Measurements from ENCODE around the gene SSH2.
"Not testable (repeated sequence)": the region's sequence is repeated elsewhere in the genome, so short reads cannot be mapped to it uniquely, and the experiment has no call there.

SSH2 gene

DNA sequence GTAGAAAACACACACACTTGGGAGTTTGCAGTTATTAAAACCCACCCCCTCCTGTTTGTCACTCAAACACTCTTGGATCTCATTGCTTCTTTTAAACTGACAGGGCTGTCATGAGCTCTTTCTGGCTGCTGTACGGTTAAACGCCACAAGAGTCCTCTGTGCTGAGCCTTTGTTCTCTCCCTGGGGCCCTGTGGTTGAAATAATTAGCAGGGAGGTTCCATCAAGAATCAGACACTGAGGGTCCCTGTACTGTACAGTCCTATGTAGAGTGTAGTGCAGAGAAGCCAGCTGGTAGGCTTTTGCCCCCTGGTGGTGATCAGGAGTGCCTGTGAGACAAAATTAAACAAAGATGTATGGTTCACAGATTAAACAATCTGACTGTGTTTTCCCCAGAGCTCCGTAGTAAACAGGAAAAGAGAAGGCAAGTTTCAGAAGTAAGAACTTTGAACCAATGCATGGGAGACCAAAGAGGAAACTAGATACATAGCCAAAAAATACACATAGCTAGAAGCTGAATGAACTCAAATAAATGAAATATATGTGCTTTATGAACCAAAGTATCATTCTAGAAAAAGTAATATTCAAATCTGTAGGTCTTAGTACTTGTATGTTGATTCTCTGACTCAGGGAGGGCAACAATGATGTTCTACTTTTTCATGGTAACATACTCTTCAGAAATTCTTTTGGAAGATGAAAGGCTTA lies 1.4 kb upstream of the SSH2 start:
- DNase-seq (ENCODE audit: low spot score), result peak; percentile 83

DNA sequence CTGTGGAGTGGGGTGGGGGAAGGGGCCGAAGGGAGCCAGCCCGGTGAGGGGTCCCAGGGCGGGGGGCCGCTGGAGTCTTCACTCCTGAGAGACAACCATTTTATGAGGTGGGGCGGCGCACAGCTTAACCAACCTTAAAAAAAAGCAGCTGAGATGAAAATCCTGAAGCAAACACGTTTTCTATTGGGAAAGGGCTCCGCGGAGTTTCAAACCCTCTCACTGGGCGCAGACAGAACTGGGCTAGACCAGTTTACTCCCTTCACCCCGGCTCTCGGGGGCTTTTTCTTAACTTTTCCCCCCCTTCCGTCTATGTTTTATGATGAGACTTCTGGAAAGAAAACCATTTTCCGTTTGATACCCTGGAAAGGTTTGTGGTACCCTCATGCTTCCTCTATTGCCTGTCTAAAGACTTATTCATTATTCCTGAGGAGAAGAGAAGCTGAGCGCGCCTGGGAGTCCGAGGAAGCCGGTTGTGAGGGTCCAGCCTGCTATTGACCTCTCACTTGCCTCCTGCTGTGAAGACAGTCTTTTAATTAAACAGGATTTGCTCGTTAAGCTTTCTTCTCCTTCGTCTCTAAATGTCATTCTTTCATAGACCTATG lies 482 bp upstream of the SSH2 start:
- no peak for DNase-seq (ENCODE audit: low spot score)

DNA sequence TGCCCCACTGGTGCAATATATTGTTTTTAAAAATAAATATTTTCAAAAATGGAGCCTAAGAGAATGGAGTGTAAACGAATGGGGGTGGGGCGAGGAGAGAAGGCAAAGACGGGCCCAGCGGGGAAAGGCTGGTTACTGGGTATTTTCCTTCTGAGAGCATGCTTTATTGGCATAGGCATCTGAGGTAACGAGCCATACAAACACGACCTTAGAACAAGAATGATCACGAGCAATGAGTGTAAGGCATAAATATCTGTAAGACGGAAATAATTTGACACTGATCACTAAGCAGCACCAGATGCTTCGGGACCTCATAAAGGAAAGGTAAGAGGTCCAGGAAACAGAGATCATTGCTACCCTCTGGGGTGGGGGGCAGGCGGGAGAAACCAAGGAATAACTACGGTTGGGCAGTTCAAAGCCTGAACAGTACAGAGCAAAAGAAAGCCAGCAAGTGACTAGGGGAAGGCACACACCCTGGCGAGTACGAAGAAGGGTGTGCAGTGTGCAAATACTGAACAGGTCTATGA lies 959 bp downstream of the SSH2 start:
- peak; percentile 32 for DNase-seq (ENCODE audit: low spot score)

DNA sequence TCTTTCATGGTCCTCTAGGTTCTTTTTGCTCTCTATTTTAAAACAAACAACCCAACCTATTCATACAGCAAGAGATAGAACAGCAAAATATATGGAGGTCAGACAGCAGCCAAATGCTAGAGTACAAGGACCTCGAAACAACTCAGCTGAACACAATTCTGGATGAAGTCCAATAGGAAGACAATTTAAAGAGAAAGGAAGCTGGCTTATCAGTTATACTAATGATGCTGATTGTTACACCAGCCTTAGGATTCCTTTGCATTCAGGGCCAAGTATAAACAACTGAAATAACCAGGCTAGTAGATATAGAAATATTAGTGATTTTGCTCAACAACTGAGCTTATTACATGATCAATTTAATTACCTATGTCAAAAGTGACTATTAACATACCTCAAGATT lies 2.5 kb downstream of the SSH2 start:
- no peak for DNase-seq (ENCODE audit: low spot score)

DNA sequence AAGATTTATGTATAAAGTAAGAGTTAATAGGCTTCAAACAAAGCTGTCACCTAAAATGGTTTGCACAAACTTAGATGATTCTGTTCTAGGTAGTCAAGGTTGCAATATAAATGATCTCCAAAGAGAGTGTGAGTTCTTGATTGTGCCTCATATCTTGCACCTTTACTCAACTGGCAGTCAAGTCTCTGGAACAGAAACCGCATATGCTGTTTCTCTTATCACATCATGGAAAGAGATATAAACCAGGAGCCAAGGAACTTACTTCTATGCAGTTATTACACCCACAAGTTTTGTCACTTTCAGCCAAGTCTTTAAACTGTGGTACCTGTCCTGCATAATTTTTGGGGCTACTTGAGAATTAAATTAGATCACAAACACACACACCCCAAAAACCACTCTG lies 5.2 kb downstream of the SSH2 start:
- DNase-seq (ENCODE audit: low spot score), result no peak

DNA sequence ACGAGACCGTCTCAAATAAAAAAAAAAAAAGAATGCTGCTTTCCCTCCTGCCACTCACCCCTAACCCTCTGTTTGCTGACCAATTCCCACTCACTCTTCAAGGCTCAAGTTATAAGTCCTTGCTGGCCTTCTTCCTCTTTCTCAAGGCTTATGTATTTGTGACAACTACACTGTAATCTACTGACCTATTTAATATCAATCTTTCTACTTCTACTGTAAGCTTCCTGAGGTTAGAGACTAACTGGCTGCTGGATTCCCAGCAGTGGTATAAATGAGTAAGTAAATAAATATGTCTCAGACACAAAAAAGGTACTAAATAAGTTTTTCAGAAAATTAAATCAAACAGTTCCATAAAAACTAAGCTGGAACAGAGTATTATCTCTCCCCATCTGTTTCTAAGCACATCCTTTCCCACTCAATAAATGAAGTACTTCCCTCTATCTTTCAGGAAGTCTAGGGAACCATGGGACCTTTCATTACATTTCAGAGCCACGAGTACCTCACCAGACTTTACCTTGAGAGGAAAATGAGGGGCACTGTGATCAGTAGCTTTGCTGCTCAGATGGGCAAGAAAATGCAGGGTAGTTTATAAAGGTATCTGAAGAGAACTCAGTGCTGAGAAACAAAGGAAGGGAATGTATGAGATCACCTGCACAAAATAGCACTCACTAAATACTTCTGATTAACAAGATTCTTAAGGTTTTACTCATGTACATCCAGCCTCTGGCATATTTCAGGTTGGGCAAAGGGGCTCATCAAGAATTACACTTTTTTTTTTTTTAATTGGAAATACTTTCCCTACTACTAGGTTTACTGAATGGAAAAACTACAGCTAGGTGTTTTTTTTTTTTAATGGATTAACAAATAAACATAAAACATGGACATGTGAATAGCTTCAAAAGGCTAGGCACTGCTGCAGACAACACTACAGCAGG lies 10.8 kb downstream of the SSH2 start:
- DNase-seq (ENCODE audit: low spot score), result no peak

DNA sequence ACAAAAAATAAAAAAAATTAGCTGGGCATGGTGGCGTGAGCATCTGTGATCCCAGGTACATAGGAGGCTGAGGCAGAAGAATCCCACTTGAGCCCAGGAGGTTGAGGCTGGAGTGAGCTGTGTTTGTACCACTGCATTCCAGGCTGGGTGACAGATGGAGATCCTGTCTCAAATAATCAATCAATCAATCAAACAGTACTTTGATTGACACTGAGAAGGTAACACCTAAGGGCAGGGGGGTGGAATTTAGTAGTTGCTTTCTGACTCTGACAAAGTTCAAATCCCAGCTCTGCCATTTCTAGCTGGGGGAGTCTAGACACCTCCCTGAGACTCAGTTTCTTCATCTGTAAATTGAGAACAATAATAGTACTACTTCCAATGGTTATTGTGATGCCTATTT lies 12.0 kb downstream of the SSH2 start:
- no peak for DNase-seq (ENCODE audit: low spot score)

DNA sequence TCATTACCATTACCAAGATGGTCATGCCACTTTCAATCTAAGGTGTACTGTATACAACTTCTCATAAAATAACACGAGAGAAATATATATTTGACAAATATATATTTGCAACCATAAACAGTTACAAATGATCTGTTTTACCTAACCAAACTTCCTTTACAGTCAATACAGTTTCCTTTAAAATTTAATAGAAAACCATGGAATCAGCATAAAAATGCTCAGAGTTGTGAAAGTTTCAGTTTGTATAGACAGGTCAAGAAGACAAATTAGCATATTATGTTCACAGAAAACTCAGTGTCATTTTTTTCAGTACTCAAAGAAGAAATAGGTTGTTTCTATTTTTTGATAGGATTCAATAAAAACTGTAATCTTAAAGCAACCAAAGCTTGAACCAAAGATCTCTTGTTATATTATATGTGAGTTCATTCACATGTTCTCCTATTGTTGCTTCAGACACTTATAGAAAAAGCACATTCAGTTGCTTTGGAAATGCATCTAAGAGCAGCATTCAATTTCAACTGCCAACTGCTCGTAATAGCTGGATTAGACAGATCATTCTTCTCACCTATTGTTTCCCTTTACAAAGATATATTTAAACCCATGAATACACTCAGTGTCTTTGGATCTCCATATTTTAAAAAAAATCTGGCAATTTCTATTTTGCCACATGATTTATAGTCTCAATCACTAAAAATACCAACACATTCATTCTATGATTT lies 15.1 kb downstream of the SSH2 start:
- peak; percentile 3 for DNase-seq (ENCODE audit: low spot score)

DNA sequence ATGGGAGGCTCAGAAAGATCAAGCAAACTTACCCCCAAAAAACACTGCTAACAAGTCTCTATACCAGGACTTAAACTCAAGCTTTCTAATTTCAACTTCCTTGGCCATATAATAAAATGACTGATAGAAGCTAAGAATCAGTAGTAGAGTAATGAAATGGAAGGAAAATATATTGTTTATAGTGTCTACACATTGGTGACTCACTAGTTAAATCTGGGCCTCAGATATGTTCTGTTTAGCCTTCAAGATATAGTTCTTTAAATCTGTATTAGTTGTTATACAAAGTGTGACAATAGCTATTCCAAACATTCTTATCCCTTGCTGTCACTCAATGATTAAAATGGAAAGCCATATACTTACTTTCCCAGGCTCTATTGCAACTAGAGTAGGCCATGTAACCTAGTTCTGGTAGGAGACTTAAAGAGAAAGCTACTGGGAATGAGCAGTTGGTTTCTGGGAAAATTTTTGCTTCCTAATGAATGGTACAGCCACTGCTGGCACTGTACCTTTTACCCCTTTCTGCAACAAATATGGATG lies 18.3 kb downstream of the SSH2 start:
- DNase-seq (ENCODE audit: low spot score), result no peak

DNA sequence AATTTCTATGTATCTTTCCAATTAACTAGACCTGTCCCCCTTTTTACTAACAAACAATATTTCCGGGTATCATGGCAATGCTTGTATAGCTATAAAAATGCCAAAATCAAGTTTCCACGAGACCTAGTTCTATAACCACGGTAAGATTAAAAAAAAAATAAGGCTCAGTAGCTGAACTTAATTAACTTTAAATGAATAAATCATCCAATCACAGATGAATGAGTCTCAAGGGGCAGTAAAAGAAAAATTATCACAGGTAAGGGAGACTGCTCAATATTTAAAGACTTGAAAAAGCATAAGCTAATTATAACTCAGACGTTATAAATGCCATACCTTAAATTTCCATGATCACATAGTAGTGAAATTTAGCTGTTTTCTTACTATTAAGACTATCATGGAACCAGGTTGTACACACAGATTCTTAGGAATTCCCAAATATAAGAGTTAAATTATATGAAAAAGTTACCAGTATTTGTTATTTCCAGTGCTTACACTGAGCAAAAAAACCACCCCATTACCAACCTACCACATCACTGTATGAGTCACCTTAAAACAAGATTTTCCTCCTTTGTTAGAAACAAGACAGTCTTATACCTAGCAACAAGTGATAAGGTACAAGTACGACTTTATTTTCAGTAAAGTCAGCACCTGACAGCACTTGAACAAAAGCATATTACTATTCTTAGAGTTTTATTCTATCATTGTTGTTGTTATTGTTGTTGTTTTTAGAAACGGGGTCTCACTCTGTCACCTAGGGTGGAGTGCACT lies 20.6 kb downstream of the SSH2 start:
- DNase-seq (ENCODE audit: low spot score), result no peak

DNA sequence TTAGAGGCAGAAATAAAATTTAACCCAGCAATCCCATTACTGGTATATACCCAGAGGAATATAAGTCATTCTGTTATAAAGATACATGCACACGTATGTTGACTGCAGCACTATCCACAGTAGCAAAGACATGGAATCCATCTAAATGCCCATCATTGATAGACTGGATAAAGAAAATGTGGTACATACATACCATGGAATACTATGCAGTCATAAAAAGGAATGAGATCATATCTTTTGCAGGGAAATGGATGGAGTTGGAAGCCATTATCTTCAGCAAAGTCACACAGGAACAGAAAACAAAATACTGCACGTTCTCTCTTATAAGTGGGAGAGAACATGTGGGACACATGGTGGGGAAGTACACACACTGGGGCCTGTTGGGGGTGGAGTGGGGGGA lies 23.1 kb downstream of the SSH2 start:
- DNase-seq (ENCODE audit: low spot score), result no peak

DNA sequence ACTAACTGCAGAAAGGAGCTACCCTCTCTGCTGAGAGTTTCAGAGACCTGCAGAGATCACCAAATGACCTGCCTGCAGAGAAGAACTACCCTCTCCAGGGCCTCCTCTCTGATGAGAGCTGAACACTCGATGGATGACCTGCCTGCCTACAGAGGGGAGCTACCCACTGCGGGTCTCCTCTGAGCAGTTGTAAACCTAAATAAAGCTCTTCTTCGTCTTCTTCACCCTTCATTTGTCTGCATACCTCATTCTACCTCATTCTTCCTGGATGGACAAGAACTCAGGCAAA lies 24.2 kb downstream of the SSH2 start:
- DNase-seq (ENCODE audit: low spot score), result no peak

DNA sequence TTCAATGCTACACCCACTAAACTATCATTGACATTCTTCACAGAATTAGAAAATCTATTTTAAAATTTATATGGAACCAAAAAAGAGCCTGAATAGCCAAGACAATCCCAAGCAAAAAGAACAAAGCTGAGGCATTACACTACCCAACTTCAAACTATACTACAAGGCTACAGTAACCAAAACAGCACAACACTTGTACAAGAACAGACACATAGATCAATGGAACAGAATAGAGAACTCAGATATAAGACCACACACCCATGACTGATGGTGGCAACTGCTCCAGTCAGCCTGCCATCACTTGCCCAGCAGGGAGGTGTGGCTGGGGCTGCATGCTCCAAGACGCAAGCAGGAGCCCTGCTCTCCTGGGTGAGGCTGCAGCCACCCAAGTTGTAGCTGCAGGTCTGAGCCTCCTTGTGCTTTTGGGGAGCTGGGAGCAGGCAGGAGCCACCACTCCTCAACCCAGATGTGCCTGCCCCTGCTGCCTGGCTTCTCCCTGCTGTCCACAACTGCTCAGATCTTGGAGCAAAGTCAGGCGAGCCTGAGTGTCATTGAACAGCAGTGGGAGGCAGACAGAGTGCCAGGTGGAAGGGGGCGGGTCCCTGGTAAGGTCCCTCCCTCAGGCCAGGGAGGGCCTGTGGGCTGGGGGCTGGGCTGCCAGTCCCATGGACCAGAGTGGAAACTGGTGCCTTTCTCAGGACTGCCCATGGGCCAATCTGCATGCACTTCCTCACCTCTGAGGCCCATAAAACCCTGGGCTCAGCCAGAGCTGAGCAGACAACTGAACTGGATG lies 24.7 kb downstream of the SSH2 start:
- no peak for DNase-seq (ENCODE audit: low spot score)

DNA sequence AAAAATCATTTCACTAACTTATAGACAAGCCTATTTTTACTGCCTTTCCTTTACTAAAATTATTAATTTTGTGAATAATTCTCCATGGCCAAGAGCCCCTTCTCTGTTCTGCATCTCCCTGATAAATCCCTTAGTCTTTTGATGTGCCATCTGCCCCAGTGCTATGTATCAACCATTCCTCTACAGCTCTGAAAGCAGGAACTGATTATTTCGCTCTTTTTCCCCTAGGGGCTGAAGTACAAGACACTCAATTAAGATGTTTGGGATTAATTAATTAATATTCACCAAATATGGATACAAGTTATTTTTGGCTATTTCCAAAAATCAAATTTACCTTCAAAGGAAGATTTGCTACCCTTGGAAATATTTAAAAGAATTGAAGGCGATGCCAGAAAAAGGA lies 26.6 kb downstream of the SSH2 start:
- DNase-seq (ENCODE audit: low spot score), result no peak

DNA sequence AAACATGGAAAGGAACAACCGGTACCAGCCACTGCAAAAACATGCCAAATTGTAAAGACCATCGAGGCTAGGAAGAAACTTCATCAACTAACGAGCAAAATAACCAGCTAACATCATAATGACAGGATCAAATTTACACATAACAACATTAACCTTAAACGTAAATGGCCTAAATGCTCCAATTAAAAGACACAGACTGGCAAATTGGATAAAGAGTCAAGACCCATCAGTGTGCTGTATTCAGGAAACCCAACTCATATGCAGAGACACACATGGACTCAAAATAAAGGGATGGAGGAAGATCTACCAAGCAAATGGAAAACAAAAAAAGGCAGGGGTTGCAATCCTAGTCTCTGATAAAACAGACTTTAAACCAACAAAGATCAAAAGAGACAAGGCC lies 32.9 kb downstream of the SSH2 start:
- DNase-seq (ENCODE audit: low spot score), result not testable (repeated sequence)

DNA sequence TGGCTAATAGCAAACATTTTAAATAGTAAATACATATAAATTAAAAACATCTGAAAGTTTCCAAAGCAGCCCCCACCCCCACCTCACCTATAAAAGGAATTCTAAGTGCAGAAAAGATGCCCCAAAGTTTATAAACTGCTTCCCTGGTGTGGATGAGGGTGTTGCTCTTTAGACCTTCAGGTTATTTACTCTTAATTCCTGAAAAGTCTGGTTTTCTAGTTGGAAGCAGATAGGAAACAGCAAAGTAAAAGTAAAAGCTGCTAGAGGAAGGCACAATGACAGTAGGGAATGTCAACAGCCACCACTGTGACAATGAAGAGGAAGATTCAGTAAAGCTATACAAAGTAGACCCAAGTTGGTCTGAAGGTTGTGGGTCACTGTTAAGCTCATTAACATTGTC lies 37.8 kb downstream of the SSH2 start:
- DNase-seq (ENCODE audit: low spot score), result no peak

DNA sequence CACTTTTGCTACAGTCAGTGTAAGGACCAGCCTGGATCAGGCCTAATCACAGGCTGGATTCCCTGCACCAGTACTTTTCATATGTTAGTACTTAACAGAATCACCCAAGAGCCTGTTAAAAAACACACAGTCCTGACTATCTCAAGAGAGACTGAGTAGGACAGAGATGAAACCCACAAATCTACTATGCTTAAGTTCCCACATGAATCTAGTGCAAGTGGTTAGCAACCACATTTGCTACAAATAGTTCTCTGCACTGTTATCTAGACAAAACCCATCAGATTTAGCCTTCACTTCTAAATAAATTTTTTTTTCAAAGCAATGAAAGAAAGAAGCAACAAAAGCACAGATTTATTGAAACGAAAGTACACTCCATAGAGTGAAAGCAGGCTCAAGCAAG lies 38.9 kb downstream of the SSH2 start:
- DNase-seq (ENCODE audit: low spot score), result no peak

DNA sequence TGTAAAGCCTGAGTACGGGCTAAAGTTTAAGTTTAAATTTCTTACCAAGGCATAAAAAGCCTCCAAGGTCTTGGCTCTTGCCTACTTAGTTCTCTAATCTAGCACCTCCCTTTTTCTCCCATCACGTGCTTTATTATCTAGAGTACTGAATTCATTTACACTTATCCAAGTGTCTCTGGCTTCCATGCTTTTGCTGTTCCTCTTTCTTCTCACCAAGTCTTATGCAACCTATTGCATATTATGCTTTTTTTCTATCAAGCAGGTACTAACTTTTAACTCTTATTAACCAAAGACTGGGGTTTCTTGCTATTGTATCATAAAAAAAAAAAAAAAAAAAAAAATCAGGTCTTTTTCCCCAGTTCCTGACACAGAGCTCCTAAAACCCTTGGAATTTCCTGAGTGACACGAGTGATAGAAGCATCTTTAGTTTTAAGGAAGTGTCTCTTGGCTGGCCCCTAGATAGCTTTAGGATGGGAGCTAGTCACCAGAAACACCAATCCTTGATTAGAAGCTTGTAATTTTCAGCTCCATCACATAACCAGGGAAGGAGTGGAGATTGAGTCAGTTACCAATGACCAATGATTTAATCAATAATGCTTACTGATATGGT lies 44.9 kb downstream of the SSH2 start:
- no peak for DNase-seq (ENCODE audit: low spot score)

DNA sequence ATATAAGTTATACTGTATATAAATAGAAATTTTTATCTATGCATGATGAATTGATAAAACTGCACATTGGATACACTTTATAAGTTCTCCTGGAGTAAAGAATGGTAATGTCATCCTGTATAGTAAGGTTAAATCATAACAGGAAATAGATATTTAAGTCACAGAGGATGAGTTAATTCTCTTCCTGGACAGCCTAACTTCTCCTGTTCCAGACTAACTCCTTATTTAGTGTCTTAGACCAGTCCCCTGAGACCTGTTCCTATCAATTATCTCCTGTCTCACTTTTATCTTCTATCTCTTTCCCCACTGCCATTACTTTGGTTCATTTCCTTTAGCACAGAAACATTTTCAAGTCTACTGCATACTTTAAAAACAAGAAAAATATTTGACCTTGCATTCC lies 46.5 kb downstream of the SSH2 start:
- no peak for DNase-seq (ENCODE audit: low spot score)

DNA sequence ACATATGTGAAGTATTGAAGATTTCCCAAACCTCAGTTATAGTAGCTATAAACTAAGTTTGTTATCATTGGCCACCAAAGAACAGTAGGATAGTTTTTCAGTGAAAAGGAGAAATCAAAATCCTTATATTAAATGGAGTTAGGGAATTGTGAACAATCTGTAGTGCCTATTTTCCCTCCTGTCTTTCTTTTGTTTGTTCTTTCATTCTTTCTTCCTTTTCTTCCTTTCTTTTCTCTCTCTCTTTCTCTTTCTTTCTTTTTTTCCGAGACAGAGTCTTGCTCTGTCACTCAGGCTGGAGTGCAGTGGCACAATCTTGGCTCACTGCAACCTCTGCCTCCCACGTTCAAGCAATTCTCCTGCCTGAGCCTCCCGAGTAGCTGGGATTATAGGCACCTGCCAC lies 48.8 kb downstream of the SSH2 start:
- no peak for DNase-seq (ENCODE audit: low spot score)

Measured in activated CD4-positive, alpha-beta T cell treated with anti-CD3 and anti-CD28 coated beads, Interleukin-2, Interleukin-4, amounts not matched to agents 100 ng/mL and 50 ng/mL, durations not matched to agents 16 hours and 8 hours (primary cell).